Neuron (in vitro differentiated cells): ENCODE results near the gene FAHD2B.
"Not testable (repeated sequence)": the region's sequence is repeated elsewhere in the genome, so short reads cannot be mapped to it uniquely, and the experiment has no call there.

ENCODE experiments used
- H2AFZ ChIP-seq: one replicate; pipeline ENCODE4 v1.6.1; 2013; ENCODE audit warnings: low read depth, mild to moderate bottlenecking, inconsistent platforms, low read length, moderate library complexity
- H3K27me3 ChIP-seq: one replicate; pipeline ENCODE4 v1.6.1; 2013; ENCODE audit warnings: low read length; ENCODE audit not compliant: insufficient read depth
- H3K36me3 ChIP-seq: one replicate; pipeline ENCODE4 v1.6.1; 2013; ENCODE audit warnings: low read length; ENCODE audit not compliant: insufficient read depth
- H3K4me1 ChIP-seq: one replicate; pipeline ENCODE4 v1.6.1; 2013; ENCODE audit warnings: low read length; ENCODE audit not compliant: insufficient read depth
- H3K4me3 ChIP-seq: 2 replicates; pipeline ENCODE4 v1.5.1; 2013; ENCODE audit warnings: mild to moderate bottlenecking, low read length, moderate library complexity
- H3K9me3 ChIP-seq: one replicate; pipeline ENCODE4 v1.6.1; 2013; ENCODE audit warnings: low read length

FAHD2B gene

GRCh38 chr2:97050032-97050431, 44.6 kb downstream of the FAHD2B start:
- H3K36me3 ChIP-seq, H3K9me3 ChIP-seq, H2AFZ ChIP-seq, H3K4me1 ChIP-seq, H3K27me3 ChIP-seq, H3K4me3 ChIP-seq: not testable (repeated sequence)

- not testable (repeated sequence) for H3K36me3 ChIP-seq, H3K4me1 ChIP-seq, H3K4me3 ChIP-seq, H3K27me3 ChIP-seq, H3K9me3 ChIP-seq, H2AFZ ChIP-seq
Observed at GRCh38 chr2:97048448-97048847, 46.2 kb downstream of the FAHD2B start.

- H3K9me3 ChIP-seq: not testable (repeated sequence)
Observed at GRCh38 chr2:97046676-97047075, 48.0 kb downstream of the FAHD2B start.

GRCh38 chr2:97045895-97046499, 48.7 kb downstream of the FAHD2B start:
- H3K4me3 ChIP-seq, H2AFZ ChIP-seq, H3K36me3 ChIP-seq, H3K9me3 ChIP-seq, H3K4me1 ChIP-seq, H3K27me3 ChIP-seq: not testable (repeated sequence)

More at GRCh38 chr2:97046676-97047075, 48.0 kb downstream of the FAHD2B start:
- H3K36me3 ChIP-seq, H3K27me3 ChIP-seq, H2AFZ ChIP-seq, H3K4me3 ChIP-seq, H3K4me1 ChIP-seq: not testable (repeated sequence)
